ENCODE measurements around the gene SLA2.
"Not testable (repeated sequence)": the region's sequence is repeated elsewhere in the genome, so short reads cannot be mapped to it uniquely, and the experiment has no call there.

SLA2 gene

GRCh38 chr20:36645353-36645752, 643 bp downstream of the SLA2 start:
- no peak for DNase-seq

- DNase-seq, result no peak
These were observed 1.3 kb downstream of the SLA2 start for GRCh38 chr20:36644706-36645095.

GRCh38 chr20:36644032-36644705, 1.8 kb downstream of the SLA2 start:
- no peak for DNase-seq

DNA sequence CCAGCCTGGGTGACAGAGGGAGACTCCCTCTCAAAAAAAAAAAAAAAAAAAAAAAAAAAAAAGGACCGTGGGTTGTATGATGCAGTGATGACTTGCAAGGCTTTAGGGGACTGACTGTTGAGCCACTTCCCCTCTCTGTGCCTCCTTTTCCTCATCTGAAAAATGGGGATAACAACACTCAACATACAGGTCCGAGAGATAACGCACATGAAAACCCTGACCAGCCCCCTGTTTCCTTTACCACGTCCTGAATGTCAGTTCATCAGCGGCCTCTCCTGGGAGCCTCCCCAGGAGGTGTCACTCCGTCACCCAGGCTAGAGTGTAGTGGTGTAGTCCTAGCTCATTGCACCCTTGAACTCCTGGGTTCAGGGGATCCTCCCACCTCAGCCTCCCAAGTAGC, 3.9 kb downstream of the SLA2 start:
- DNase-seq, result no peak

- DNase-seq, result no peak
These were observed 4.5 kb downstream of the SLA2 start for GRCh38 chr20:36641506-36641843.

DNA sequence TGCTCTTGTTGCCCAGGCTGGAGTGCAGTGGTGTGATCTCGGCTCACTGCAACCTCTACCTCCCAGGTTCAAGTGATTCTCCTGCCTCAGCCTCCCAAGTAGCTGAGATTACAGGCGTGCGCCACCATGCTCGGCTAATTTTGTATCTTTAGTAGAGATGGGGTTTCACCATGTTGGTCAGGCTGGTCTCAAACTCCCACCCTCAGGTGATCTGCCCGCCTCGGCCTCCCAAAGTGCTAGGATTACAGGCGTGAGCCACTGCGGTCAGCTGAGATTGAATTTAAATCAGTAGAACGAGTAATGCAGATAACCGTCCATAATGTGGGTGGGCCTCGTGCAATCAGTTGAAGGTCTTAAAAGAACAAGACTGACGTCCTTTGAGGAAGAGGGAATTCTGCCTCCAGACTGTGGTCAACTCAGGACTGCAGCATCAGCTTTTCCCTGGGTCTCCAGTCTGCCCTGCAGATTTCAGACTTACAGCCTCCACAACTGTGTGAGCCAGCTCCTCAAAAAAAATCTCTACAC, 7.1 kb downstream of the SLA2 start:
- not testable (repeated sequence) for DNase-seq

DNA sequence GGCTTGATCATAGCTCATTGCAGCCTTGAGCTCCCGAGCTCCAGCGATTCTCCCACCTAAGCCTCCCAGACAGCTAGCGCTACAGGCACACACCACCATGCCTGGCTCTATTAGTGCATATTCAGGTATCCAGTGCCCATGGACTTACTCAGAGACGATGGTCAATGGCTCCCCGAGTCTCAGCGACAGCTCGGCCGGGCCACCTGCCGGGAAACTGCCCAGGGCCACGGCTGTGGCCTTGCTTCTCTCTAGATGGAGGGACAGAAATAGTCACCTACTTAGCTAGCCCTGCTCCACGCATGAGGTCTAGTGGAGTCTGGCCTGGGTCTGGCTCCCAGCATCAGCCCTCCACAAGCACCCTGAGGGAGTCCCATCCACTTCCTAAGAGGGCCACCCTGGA, 11.7 kb downstream of the SLA2 start:
- DNase-seq, result no peak

DNA sequence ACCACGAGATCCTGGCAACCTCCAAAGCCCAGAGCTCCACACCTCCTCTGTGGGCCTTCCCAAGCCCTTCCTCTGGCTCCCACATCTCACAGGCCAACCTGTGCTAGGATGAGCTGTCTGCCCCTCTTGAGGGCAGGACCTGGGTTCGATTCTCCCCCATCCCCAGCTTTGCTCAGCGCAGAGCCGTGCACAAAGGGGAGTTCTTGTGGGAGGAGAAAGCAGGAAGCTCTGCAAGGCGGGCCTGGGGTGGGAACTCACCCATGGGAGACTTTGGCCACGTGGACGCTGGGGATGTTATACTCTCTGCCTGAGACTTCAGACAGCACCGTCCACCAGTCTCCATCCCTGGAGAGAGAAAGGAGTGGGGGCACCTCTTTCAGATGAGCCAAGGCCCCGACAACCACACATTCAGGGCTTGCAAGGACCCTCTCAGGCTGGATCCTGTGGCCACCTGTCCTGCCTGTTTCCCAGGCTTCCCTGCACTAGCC, 12.7 kb downstream of the SLA2 start:
- DNase-seq, result no peak

DNA sequence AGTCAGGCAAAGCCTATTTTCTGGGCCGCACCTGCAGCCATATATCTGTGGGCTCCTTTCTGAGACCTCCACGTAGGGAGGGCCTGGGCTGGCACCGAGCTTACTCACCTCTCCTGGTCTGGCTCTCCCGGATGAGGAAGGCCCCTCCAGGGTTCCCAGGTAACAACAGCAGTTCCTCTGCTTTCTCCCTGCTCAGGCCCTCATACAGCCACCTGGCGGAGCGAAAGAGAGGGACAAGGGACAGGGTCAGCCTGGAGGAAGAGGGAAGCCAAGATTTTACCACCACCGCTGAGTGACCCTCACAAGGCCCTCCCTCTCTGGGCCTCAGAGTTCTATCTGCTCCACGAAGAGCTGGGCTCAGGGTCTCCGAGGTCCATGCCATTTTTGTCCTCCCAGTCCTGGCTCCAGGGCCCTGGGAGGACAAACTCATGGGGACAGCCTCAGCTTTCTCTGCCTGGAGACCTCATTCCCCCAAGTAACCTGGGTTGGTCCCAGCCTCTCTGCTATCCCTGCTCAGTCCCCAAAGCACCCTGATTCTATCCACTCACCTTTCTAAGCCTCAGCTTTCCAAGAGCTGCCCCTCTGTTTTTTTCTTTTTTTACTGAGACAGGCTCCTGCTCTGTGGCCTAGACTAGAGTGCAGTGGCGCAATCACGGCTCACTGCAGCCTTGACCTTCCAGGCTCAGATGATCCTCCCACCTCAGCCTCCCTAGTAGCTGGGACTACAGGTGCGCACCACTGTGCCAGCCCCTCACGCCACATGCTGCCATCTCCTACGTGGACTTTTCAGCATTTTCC, 13.3 kb downstream of the SLA2 start:
- DNase-seq, result no peak

GRCh38 chr20:36632147-36632486, 13.9 kb downstream of the SLA2 start:
- DNase-seq, result no peak

DNA sequence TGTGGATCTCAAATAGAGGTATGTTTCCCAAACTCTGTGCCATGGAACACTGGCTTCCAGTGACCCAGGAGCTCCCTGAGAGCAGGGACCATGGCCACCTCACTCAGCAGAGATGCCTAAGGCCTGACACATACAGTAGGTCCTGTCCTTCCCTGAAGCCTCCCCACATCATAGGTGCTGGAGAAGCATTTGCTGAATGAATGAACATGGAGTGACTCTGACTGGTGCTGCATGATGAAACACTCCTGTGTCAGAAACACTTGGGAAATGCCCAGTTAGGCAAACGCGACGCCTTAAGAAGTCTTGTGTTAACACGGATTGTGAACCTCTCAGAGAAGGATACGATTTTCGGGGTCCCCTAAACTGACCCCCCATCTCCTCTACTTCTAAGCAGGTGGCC, 14.3 kb downstream of the SLA2 start:
- DNase-seq, result no peak

DNA sequence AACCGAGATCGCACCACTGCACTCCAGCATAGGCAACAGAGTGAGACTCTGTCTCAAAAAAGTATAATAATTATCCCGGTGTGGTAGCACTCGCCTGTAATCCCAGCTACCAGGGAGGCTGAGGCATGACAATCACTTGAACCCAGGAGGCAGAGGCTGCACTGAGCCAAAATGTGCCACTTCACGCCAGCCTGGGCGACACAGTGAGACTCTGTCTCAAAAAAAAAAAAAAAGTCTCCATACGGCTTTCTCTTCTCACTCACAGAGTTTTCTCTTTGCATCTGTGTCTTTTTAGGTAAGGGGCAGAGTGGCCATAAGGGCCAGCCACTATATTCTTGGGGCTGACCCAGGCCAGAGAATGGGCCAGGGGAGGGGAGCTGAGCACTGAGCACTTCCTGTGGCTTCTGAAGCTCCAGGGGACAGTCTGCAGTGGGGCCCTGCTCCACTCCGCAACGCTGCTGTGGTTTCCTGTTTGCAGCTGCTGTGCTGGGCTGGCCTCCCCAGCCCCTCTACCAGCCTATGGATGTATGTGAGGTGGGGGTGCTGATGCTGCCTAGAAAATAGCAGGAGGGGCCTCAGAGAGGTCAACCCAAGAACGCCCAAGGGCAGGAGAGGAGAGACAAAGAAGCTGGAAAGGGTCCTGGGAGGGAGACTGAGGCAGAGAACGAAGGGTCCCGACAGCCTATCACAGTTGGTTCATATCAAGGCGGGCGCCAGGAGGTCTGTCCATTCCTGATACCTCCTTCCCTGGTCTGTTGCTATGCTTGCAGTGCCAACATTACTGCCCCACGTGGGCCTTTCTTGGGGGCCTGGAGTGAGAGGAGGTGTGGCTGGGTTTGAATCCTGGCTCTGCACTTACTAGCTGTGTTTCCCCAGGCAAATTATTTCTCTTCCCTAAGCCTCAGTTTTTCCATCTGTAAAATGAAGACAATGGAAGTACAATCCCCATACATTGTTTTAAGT, 16.0 kb downstream of the SLA2 start:
- DNase-seq, result no peak

GRCh38 chr20:36628076-36628475, 17.9 kb downstream of the SLA2 start:
- no peak for DNase-seq

DNA sequence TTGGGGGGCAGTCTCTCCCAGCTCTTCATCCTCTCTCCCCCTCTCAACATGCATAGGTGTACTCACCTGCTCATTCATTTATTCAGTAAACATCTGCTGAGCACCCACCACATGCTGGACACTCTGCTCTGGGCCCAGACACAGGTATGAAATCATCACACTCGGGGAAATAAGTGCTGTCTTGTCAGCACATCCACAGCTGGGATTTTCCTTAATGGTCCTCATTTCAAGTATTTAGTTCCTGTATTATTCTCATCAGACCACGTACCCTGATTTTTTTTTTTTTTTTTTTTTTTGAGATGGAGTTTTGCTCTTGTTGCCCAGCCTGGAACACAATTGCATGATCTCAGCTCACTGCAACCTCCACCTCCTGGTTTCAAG, 21.1 kb downstream of the SLA2 start:
- DNase-seq, result no peak

GRCh38 chr20:36624068-36624943, 21.7 kb downstream of the SLA2 start:
- peak in 11 of 58 donors; percentile 2 to 40 (median 17) for DNase-seq

GRCh38 chr20:36623444-36623843, 22.6 kb downstream of the SLA2 start:
- DNase-seq, result no peak

DNA sequence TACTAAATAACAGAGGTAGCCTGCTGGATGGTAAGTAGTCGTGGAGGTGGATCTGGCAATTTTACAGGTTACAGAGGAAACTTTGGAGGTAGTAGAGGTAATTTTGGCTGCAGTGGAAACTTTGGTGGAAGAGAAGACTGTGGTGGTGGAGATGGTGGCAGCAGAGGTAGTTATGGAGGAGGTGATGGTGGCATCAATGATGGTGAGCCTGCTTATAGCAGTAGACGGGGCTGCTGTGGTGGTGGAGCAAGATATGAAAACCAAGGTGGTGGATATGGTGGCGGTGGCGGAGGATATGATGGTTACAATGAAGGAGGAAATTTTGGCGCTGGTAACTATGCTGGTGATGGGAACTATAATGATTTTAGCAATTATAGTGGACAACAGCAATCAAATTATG, 25.1 kb downstream of the SLA2 start:
- no peak for DNase-seq

DNA sequence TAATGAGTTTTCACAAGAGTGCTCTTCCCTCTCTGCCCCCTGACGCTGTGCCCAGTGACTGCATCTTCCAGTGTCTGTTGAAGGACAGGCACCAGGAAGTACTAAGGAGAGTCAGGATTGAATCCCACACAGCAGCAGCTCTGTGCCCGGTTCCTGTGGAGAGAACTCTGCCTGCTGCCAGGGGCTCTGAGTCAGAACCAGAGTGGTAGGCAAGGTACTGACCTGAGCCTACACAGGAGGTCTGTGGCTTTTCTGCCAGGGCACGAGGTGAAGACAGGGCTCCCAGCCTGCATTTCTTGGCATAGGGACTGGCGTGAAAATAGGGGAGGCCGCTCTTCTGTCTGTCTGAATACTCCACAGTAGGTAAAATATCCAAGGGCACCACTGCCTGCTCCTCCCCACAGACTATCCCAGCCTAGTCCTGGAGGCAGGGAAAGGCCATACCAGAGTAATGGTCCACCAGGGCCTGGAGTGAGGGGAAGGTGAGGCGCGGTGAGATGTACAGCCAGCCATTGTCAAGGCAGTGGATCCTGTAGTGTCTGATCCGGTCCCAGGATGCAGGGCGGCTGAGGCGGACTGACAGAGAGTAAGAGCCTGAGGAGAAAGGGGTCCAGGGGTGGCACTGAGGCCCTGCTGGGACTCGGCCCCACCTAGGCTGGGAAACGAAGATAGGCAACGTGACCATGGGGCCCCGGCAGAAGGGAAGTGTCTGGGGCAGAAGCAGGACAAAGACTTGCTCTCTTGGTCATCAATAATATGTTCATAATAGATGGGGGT, 31.0 kb downstream of the SLA2 start:
- no peak for DNase-seq

DNA sequence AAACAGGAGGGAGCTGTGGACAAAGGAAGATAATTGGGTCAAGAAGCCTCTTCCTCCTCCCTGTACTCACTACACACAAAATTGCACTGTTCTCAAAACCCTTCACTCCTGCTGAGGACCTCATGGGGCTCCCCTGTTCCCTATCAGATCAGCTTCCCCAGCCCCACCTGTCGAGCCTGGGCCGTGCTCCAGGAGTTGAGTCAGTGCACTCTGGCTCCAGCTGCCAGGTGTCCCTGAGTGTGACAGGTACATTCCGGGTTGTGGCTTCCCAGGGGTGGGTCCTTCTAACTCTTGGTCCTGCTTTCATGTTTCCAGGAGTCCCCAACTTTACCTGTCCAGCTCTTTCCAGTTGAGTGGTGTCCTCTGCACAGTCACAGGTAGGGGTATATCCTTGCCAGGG, 32.0 kb downstream of the SLA2 start:
- DNase-seq, result no peak

- no peak for DNase-seq
These were observed 34.4 kb downstream of the SLA2 start for GRCh38 chr20:36611625-36612024.
